Retinal pigment epithelial cell (primary cell): ENCODE data around the gene VPS11.
A peak's percentile ranks its signal among the peaks of the same experiment; 100 is the strongest.

Experiments used
- DNase-seq: peaks from one replicate; pipeline ENCODE4 v3.0.0-alpha.2; 2010; ENCODE audit warnings: low read depth
- H3K4me3 ChIP-seq: 2 replicates; pipeline ENCODE4 v1.5.1; 2011; ENCODE audit warnings: mild to moderate bottlenecking, low read length, control low read depth, moderate library complexity
- CTCF ChIP-seq: conservative IDR thresholded peaks from 2 replicates; pipeline ENCODE4 v1.5.1; 2011; ENCODE audit warnings: low read depth, low read length, control low read depth, inconsistent platforms

Gene VPS11

GRCh38 chr11:119116235-119116594 is 48.6 kb downstream of the VPS11 start:
- no peak overlapping the region for H3K4me3 ChIP-seq
- no peak for TF ChIP-seq CTCF
- DNase-seq = no peak

- no peak for TF ChIP-seq CTCF
- DNase-seq = no peak
- H3K4me3 ChIP-seq = no peak overlapping the region
Measured at GRCh38 chr11:119116601-119117000, 49.0 kb downstream of the VPS11 start.

GRCh38 chr11:119117004-119117706 is 49.5 kb downstream of the VPS11 start:
- H3K4me3 ChIP-seq = no peak overlapping the region
- TF ChIP-seq CTCF = no peak

GRCh38 chr11:119118227-119118626 is 50.6 kb downstream of the VPS11 start:
- H3K4me3 ChIP-seq = no peak overlapping the region
- no peak for TF ChIP-seq CTCF
- no peak for DNase-seq

More at GRCh38 chr11:119117004-119117706, 49.5 kb downstream of the VPS11 start:
- DNase-seq = no peak

GRCh38 chr11:119118946-119119345 is 51.3 kb downstream of the VPS11 start:
- no peak for DNase-seq
- no peak overlapping the region for H3K4me3 ChIP-seq
- no peak for TF ChIP-seq CTCF

GRCh38 chr11:119120639-119121007 is 53.0 kb downstream of the VPS11 start:
- TF ChIP-seq CTCF = no peak
- DNase-seq = no peak
- peak overlapping the region; percentile 26 for H3K4me3 ChIP-seq

GRCh38 chr11:119121008-119121810 is 53.6 kb downstream of the VPS11 start, which contains the start of gene HINFP:
TSS of gene HINFP (plus strand) at chr11:119121580. CDS start at chr11:119126945, 5,365 bp downstream.
- H3K4me3 ChIP-seq = peak within 1 kb of the TSS; percentile 88
- TF ChIP-seq CTCF = no peak

More at GRCh38 chr11:119121008-119121810, 53.6 kb downstream of the VPS11 start, which contains the start of gene HINFP:
- DNase-seq = peak; percentile 98
